Activated CD4-positive, alpha-beta T cell treated with anti-CD3 and anti-CD28 coated beads, Interleukin-2, Interleukin-6, amounts not matched to agents 100 ng/mL and 50 ng/mL, durations not matched to agents 16 hours and 8 hours (primary cell): ENCODE results near the gene MYO1C.
A peak's percentile ranks its signal among the peaks of the same experiment; 100 is the strongest.
"Not testable (repeated sequence)": the region's sequence is repeated elsewhere in the genome, so short reads cannot be mapped to it uniquely, and the experiment has no call there.

Source experiments
- DNase-seq: peaks from one replicate; pipeline ENCODE4 v3.0.0-alpha.2; 2020

MYO1C gene

GRCh38 chr17:1492249-1493206 lies at the start of gene MYO1C:
Gene MYO1C, minus strand, starts transcription at chr17:1492686. Its CDS starts 199 bp downstream, at chr17:1492487.
- no peak for DNase-seq

- DNase-seq = peak; percentile 38
These were observed 49.0 kb upstream of the MYO1C start for GRCh38 chr17:1541367-1541904.

- no peak for DNase-seq
These were observed 47.3 kb upstream of the MYO1C start for GRCh38 chr17:1539811-1540210.

GRCh38 chr17:1535737-1536136 lies 43.3 kb upstream of the MYO1C start:
- DNase-seq = no peak

GRCh38 chr17:1533661-1534325 lies 41.3 kb upstream of the MYO1C start:
- DNase-seq = no peak

- peak; percentile 34 for DNase-seq
These were observed 40.5 kb upstream of the MYO1C start for GRCh38 chr17:1532836-1533602.

- DNase-seq = no peak
These were observed 37.4 kb upstream of the MYO1C start for GRCh38 chr17:1529863-1530262.

GRCh38 chr17:1526876-1527275 lies 34.4 kb upstream of the MYO1C start:
- DNase-seq = not testable (repeated sequence)

- no peak for DNase-seq
These were observed 30.1 kb upstream of the MYO1C start for GRCh38 chr17:1522626-1523025.

GRCh38 chr17:1521086-1521640 lies 28.7 kb upstream of the MYO1C start:
- no peak for DNase-seq

GRCh38 chr17:1519678-1520077 lies 27.2 kb upstream of the MYO1C start:
- no peak for DNase-seq

GRCh38 chr17:1518410-1518809 lies 25.9 kb upstream of the MYO1C start:
- DNase-seq = no peak

- DNase-seq = peak; percentile 98
These were observed 24.1 kb upstream of the MYO1C start, which contains the start of gene INPP5K for GRCh38 chr17:1516388-1517161. Gene INPP5K, minus strand, starts transcription at chr17:1516612. Its CDS starts 113 bp downstream, at chr17:1516499.

- peak; percentile 67 for DNase-seq
These were observed 23.3 kb upstream of the MYO1C start for GRCh38 chr17:1515640-1516387.

GRCh38 chr17:1512351-1512750 lies 19.9 kb upstream of the MYO1C start:
- DNase-seq = no peak

- DNase-seq = no peak
These were observed 19.4 kb upstream of the MYO1C start for GRCh38 chr17:1511756-1512321.

- DNase-seq = no peak
These were observed 18.8 kb upstream of the MYO1C start for GRCh38 chr17:1511290-1511689.

GRCh38 chr17:1509290-1509881 lies 16.9 kb upstream of the MYO1C start:
- DNase-seq = no peak

- not testable (repeated sequence) for DNase-seq
These were observed 16.2 kb upstream of the MYO1C start for GRCh38 chr17:1508709-1509108.

- DNase-seq = no peak
These were observed 14.3 kb upstream of the MYO1C start for GRCh38 chr17:1506649-1507267.
